H1 (cell line): Measurements from ENCODE around the gene KLF7. TPM values are rescaled to one million over a fixed set of nuclear protein-coding genes. Genes with fewer than 3 reads are reported as not detected.

ENCODE experiments used
- CTCF ChIA-PET: fragments of 300-600 bp; sonication (Branson Sonifier 250); formaldehyde crosslinking; loops from one replicate; lab custom pipeline; 2021; ENCODE audit not compliant: partially characterized antibody; lab: Charles Lee
- POLR2A ChIA-PET: fragments of 300-600 bp; sonication (Branson Sonifier 250); formaldehyde crosslinking; loops from one replicate; lab custom pipeline; 2021; ENCODE audit warnings: inconsistent platforms; ENCODE audit not compliant: partially characterized antibody; lab: Charles Lee
- DNase-seq, 2 experiments: peaks; one replicate each; pipeline versions ENCODE4 v3.0.0 to v3.0.0-alpha.2; 2010 to 2022; ENCODE audit warnings: low spot score in 2 of 2, low read depth in 1 of 2, mixed read lengths in 1 of 2
- FAIRE-seq: peaks from 2 replicates; lab custom pipeline; 2011; peaks lifted over from hg19 to GRCh38; lab: Jason Lieb, UNC
- H2AFZ ChIP-seq: 2 replicates; pipeline ENCODE4 v1.8.1; 2012; ENCODE audit warnings: low read length, inconsistent platforms
- H2AK5ac ChIP-seq: 2 replicates; pipeline ENCODE4 v1.6.1; 2013; ENCODE audit warnings: low read depth, low read length
- H2BK120ac ChIP-seq: replicated peaks from 2 replicates; pipeline ENCODE3; 2013; ENCODE audit warnings: low read depth, low read length, inconsistent platforms
- H2BK12ac ChIP-seq: 2 replicates; pipeline ENCODE4 v1.6.1; 2013; ENCODE audit warnings: low read depth, low read length
- H2BK15ac ChIP-seq: 2 replicates; pipeline ENCODE4 v1.6.1; 2013; ENCODE audit warnings: low read length
- H2BK20ac ChIP-seq: 2 replicates; pipeline ENCODE4 v1.6.1; 2013; ENCODE audit warnings: low read length
- H2BK5ac ChIP-seq: 2 replicates; pipeline ENCODE4 v1.6.1; 2013; ENCODE audit warnings: low read depth, low read length
- H3K14ac ChIP-seq: 2 replicates; pipeline ENCODE4 v1.6.1; 2013; ENCODE audit warnings: inconsistent platforms; ENCODE audit not compliant: insufficient read length
- H3K18ac ChIP-seq: 2 replicates; pipeline ENCODE4 v1.6.1; 2013; ENCODE audit warnings: low read length; ENCODE audit errors: extremely low read depth
- H3K23ac ChIP-seq: 2 replicates; pipeline ENCODE4 v1.6.1; 2013; ENCODE audit warnings: inconsistent platforms; ENCODE audit not compliant: insufficient read length
- H3K23me2 ChIP-seq: 2 replicates; pipeline ENCODE4 v1.6.1; 2013; ENCODE audit warnings: low read depth, low read length
- H3K27ac ChIP-seq: 2 replicates; pipeline ENCODE4 v1.6.1; 2011; ENCODE audit warnings: low read depth, low read length, inconsistent platforms
- H3K27me3 ChIP-seq, 4 experiments: replicated peaks in 1 of 4; 1 replicate in 1 of 4; 2 replicates in 3 of 4; pipeline versions ENCODE4 v1.6.1 to v1.8.1; 2011 to 2013; ENCODE audit warnings: low read length in 3 of 4, mild to moderate bottlenecking in 3 of 4, inconsistent platforms in 2 of 4, mixed read lengths in 2 of 4, moderate library complexity in 1 of 4; ENCODE audit not compliant: control insufficient read depth in 3 of 4, insufficient read depth in 3 of 4; ENCODE audit errors: extremely low read depth in 1 of 4
- H3K36me3 ChIP-seq, 4 experiments: 2 replicates each; pipeline versions ENCODE4 v1.6.1 to v1.8.1; 2011 to 2013; ENCODE audit warnings: mild to moderate bottlenecking in 4 of 4, low read length in 3 of 4, moderate library complexity in 2 of 4, control low read depth in 1 of 4, inconsistent platforms in 1 of 4; ENCODE audit not compliant: insufficient read depth in 4 of 4, control insufficient read depth in 2 of 4
- H3K4ac ChIP-seq: replicated peaks from 2 replicates; pipeline ENCODE3; 2013; ENCODE audit warnings: low read length, low read depth, mixed read lengths, inconsistent platforms; ENCODE audit not compliant: insufficient read length
- H3K4me1 ChIP-seq, 4 experiments: replicated peaks in 1 of 4; 1 replicate in 1 of 4; 2 replicates in 3 of 4; pipeline versions ENCODE4 v1.6.1 to v1.8.1; 2011 to 2013; ENCODE audit warnings: low read length in 3 of 4, inconsistent platforms in 2 of 4, mixed read lengths in 1 of 4; ENCODE audit not compliant: insufficient read depth in 4 of 4, control insufficient read depth in 3 of 4
- H3K4me2 ChIP-seq, 2 experiments: 2 replicates each; pipeline versions ENCODE4 v1.6.1 to v1.8.1; 2011 to 2013; ENCODE audit warnings: low read depth in 2 of 2, low read length in 2 of 2, control low read depth in 1 of 2, inconsistent platforms in 1 of 2, mild to moderate bottlenecking in 1 of 2; ENCODE audit not compliant: insufficient read depth in 1 of 2
- H3K4me3 ChIP-seq, 4 experiments: fragments of 200-600, 300-600 bp in 1 of 4; sonication (generic), shearing (Covaris generic), sonication (Bioruptor Twin) in 1 of 4; 2 replicates each; pipeline versions ENCODE4 v1.5.1 to v1.8.1; 2011 to 2016; ENCODE audit warnings: low read length in 4 of 4, low read depth in 3 of 4, control low read depth in 2 of 4, inconsistent platforms in 2 of 4, mild to moderate bottlenecking in 2 of 4, mixed read lengths in 1 of 4, moderate library complexity in 1 of 4; ENCODE audit not compliant: insufficient read depth in 2 of 4; ENCODE audit errors: extremely low read depth in 1 of 4
- H3K56ac ChIP-seq: replicated peaks from 2 replicates; pipeline ENCODE3; 2013; ENCODE audit warnings: low read depth, mild to moderate bottlenecking, mixed read lengths, low read length, inconsistent platforms; ENCODE audit not compliant: insufficient read length
- H3K79me1 ChIP-seq: 2 replicates; pipeline ENCODE4 v1.6.1; 2013; ENCODE audit warnings: low read depth, low read length, control low read depth
- H3K79me2 ChIP-seq, 2 experiments: 2 replicates each; pipeline versions ENCODE4 v1.6.1 to v1.8.1; 2012 to 2013; ENCODE audit warnings: low read length in 2 of 2, mild to moderate bottlenecking in 2 of 2, inconsistent platforms in 1 of 2; ENCODE audit not compliant: insufficient read depth in 2 of 2, control insufficient read depth in 1 of 2
- H3K9ac ChIP-seq, 4 experiments: replicated peaks in 1 of 4; 1 replicate in 1 of 4; 2 replicates in 3 of 4; pipeline versions ENCODE4 v1.6.1 to v1.8.1; 2011 to 2013; ENCODE audit warnings: low read depth in 3 of 4, low read length in 3 of 4, control low read depth in 2 of 4, mild to moderate bottlenecking in 2 of 4, moderate library complexity in 2 of 4, inconsistent platforms in 1 of 4; ENCODE audit errors: extremely low read depth in 1 of 4
- H3K9me3 ChIP-seq, 2 experiments: 2 replicates each; pipeline versions ENCODE4 v1.6.1 to v1.8.1; 2012 to 2013; ENCODE audit warnings: mild to moderate bottlenecking in 2 of 2, moderate library complexity in 2 of 2, control low read depth in 1 of 2, inconsistent platforms in 1 of 2, low read depth in 1 of 2, low read length in 1 of 2, mixed read lengths in 1 of 2; ENCODE audit not compliant: insufficient read depth in 2 of 2
- H4K20me1 ChIP-seq, 2 experiments: replicated peaks in 1 of 2; 2 replicates each; pipeline versions ENCODE3 to v1.8.1; 2011 to 2013; ENCODE audit warnings: inconsistent platforms in 2 of 2, low read length in 2 of 2, mild to moderate bottlenecking in 1 of 2; ENCODE audit not compliant: insufficient read depth in 2 of 2, control insufficient read depth in 1 of 2
- H4K5ac ChIP-seq: 2 replicates; pipeline ENCODE4 v1.6.1; 2013; ENCODE audit warnings: low read length, low read depth, mixed read lengths, inconsistent platforms; ENCODE audit not compliant: insufficient read length
- H4K8ac ChIP-seq: 2 replicates; pipeline ENCODE4 v1.8.0; 2013; ENCODE audit warnings: mild to moderate bottlenecking, moderate library complexity, low read length, inconsistent platforms; ENCODE audit not compliant: insufficient read depth; ENCODE audit errors: extremely low read depth
- H4K91ac ChIP-seq: replicated peaks from 2 replicates; pipeline ENCODE3; 2013; ENCODE audit warnings: low read length, mixed read lengths, inconsistent platforms; ENCODE audit not compliant: insufficient read length
- CREB1 ChIP-seq: IDR thresholded peaks from 2 replicates; pipeline ENCODE4 v1.6.1; 2012; ENCODE audit warnings: inconsistent platforms
- EGR1 ChIP-seq: IDR thresholded peaks from 2 replicates; pipeline ENCODE4 v1.6.1; 2011; ENCODE audit warnings: low read depth, low read length, borderline replicate concordance
- EZH2 ChIP-seq: fragments of 200-600 bp; sonication (generic); IDR thresholded peaks from 2 replicates; pipeline ENCODE4 v1.7.1; 2012; ENCODE audit warnings: low read depth, mild to moderate bottlenecking, moderate library complexity, low read length, inconsistent platforms; ENCODE audit not compliant: severe bottlenecking
- GTF2F1 ChIP-seq: IDR thresholded peaks from 2 replicates; pipeline ENCODE4 v1.6.1; 2012; ENCODE audit warnings: low read depth, low read length, improper control_type of control experiment, borderline replicate concordance
- WGBS, 2 experiments: shearing (Covaris generic) in 1 of 2; methylation state at CpG; one replicate each; pipeline versions ENCODE4 v1.1.6 to v1.1.7; 2013 to 2015; ENCODE audit warnings: low lambda C conversion rate in 2 of 2, mixed read lengths in 2 of 2, inconsistent platforms in 1 of 2, low coverage in 1 of 2, missing lambda C conversion rate in 1 of 2; ENCODE audit not compliant: insufficient replicate concordance in 2 of 2, insufficient coverage in 1 of 2, insufficient read length in 1 of 2; ENCODE audit errors: extremely low coverage in 1 of 2, missing lambda C conversion rate in 1 of 2; 5-methylcytosine and 5-hydroxymethylcytosine counted together
- polyA plus RNA-seq, 7 experiments: library from polyadenylated mRNA; depleted of rRNA in 3 of 7; stranded (reverse) in 5 of 7; unstranded in 2 of 7; fragments of >200 nt in 5 of 7; fragments of 200-250 nt in 2 of 7; gene quantifications; 1 replicate in 5 of 7; 2 replicates in 1 of 7; 4 replicates in 1 of 7; pipeline versions ENCODE4 v1.2.1 to v1.2.3, GENCODE V29; 2011 to 2013; ENCODE audit warnings: missing spikeins in 2 of 7, mixed read lengths in 2 of 7
- total RNA-seq: library from RNA; stranded (reverse); fragmentation: NEBNext Ultra II Directional; extraction: Animal tissue kit (Norgen Biotek cat#: 25700); gene quantifications from 2 replicates; pipeline ENCODE4 v1.2.1, GENCODE V29; 2021
- TF ChIP-seq, protein P1 (sequence below): IDR thresholded peaks from 2 replicates; pipeline ENCODE4 v1.6.1; 2011; ENCODE audit warnings: low read length, improper control_type of control experiment

The KLF7 gene
- total and polyA plus RNA-seq, 2 of the 8 experiments (the other 6 are each of a cell fraction or from before 2014, with no cell fraction given), result 9.6 to 23.3 TPM

DNA sequence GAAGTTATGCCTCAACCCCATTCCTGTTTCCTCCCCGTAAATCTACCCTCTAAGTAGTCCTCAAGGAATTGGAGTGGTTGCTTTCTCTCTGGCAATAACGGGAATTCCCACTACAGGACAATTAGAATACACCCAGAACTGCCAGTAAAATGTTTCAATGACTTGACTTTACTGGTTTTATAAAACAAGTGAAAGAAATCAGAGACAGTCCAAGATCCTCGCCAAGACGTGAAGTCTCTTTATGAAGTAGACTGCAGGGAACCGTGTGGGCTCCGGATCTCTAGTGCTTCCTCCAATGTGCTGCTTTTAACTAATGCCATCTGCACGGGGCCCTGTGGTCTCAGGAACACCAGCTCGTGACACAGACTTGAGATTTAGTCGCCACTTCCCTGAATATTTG lies 125.1 kb downstream of the KLF7 start:
- H3K18ac ChIP-seq, result no peak overlapping the region
- H4K91ac ChIP-seq, result peak overlapping the region; percentile 38
- no peaks in the 10 kb centered on the region for H3K23me2 ChIP-seq
- H3K56ac ChIP-seq, result no peak overlapping the region
- FAIRE-seq (no peak), DNase-seq (no peak)
- no peak overlapping the region for H3K27ac ChIP-seq
- H2BK15ac ChIP-seq, result no peak overlapping the region
- H2BK5ac ChIP-seq, result 0 out of 2 replicates have a peak overlapping the region, but pooled peaks have one; percentile 35
- no peak overlapping the region for H2AFZ ChIP-seq
- no peaks in the 10 kb centered on the region for H4K20me1 ChIP-seq
- no peak overlapping the region for H2BK120ac ChIP-seq
- no peak overlapping the region for H4K8ac ChIP-seq
- peaks cover 4 to 20% (median 8%) of the 10 kb centered on the region in 4 experiments; a peak in 5 of 7 replicates for H3K4me1 ChIP-seq
- POLR2A ChIA-PET, result interaction anchor here (0.8 kb wide), 1 partner anchor 33 kb away, joined by 5 read pairs; no protein-coding TSS in a partner anchor
- no peaks in the 10 kb centered on the region for H3K36me3 ChIP-seq
- no peak overlapping the region for H2AK5ac ChIP-seq
- no peaks in the 10 kb centered on the region for H3K27me3 ChIP-seq
- 0 out of 4 replicates have a peak overlapping the region, but pooled peaks of 1 of the 2 experiments have one; percentile 37 for H3K4me2 ChIP-seq
- no peak overlapping the region for H4K5ac ChIP-seq
- H3K14ac ChIP-seq, result no peak overlapping the region
- H3K79me2 ChIP-seq, result no peaks in the 10 kb centered on the region
- H3K4ac ChIP-seq, result no peak overlapping the region
- no peak overlapping the region for H3K9ac ChIP-seq
- H2BK12ac ChIP-seq, result no peak overlapping the region; the same call in 1 of the 2 replicates
- peak overlapping the region; percentile 38; the same call in 1 of the 2 replicates for H2BK20ac ChIP-seq
- no peak overlapping the region for H3K23ac ChIP-seq
- no peaks in the 10 kb centered on the region for H3K79me1 ChIP-seq
- WGBS, 2 experiments, result 92% methylated on average over 9 of the region's 9 CpGs; no CpG with 5 or more reads in 1 of the 2 experiments
- CTCF ChIA-PET, result no interaction called here
- no peaks in the 10 kb centered on the region for H3K9me3 ChIP-seq
- H3K4me3 ChIP-seq, result no peak overlapping the region
- TF ChIP-seq, protein P1, sequence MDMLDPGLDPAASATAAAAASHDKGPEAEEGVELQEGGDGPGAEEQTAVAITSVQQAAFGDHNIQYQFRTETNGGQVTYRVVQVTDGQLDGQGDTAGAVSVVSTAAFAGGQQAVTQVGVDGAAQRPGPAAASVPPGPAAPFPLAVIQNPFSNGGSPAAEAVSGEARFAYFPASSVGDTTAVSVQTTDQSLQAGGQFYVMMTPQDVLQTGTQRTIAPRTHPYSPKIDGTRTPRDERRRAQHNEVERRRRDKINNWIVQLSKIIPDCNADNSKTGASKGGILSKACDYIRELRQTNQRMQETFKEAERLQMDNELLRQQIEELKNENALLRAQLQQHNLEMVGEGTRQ, result no peak
- no peak for TF ChIP-seq GTF2F1
- TF ChIP-seq EGR1, result no peak
- TF ChIP-seq CREB1, result no peak
- no peak for TF ChIP-seq EZH2
